Kidney tubule cell (primary cell): Measurements from ENCODE around the gene GMDS.

Experiments
- DNase-seq: peaks from one replicate; pipeline ENCODE4 v3.0.0-alpha.2; 2018; ENCODE audit warnings: low spot score

The GMDS gene

GRCh38 chr6:2178125-2178524 lies 67.3 kb downstream of the GMDS start:
- no peak for DNase-seq

- DNase-seq, result no peak
These were observed 69.6 kb downstream of the GMDS start for GRCh38 chr6:2175825-2176224.

GRCh38 chr6:2173203-2173961 lies 72.0 kb downstream of the GMDS start:
- DNase-seq, result no peak

- no peak for DNase-seq
These were observed 73.7 kb downstream of the GMDS start for GRCh38 chr6:2171728-2172127.

GRCh38 chr6:2168480-2168879 lies 76.9 kb downstream of the GMDS start:
- DNase-seq, result peak; percentile 17

GRCh38 chr6:2166717-2167116 lies 78.7 kb downstream of the GMDS start:
- DNase-seq, result peak; percentile 92

GRCh38 chr6:2165286-2165685 lies 80.1 kb downstream of the GMDS start:
- no peak for DNase-seq

GRCh38 chr6:2164481-2164880 lies 80.9 kb downstream of the GMDS start:
- no peak for DNase-seq

- DNase-seq, result no peak
These were observed 83.3 kb downstream of the GMDS start for GRCh38 chr6:2162079-2162445.

GRCh38 chr6:2158596-2159271 lies 86.7 kb downstream of the GMDS start:
- peak; percentile 54 for DNase-seq

GRCh38 chr6:2157441-2158127 lies 87.8 kb downstream of the GMDS start:
- peak; percentile 40 for DNase-seq

- no peak for DNase-seq
These were observed 90.2 kb downstream of the GMDS start for GRCh38 chr6:2155206-2155605.

- DNase-seq, result no peak
These were observed 95.9 kb downstream of the GMDS start for GRCh38 chr6:2149361-2150006.

GRCh38 chr6:2148748-2149147 lies 96.7 kb downstream of the GMDS start:
- DNase-seq, result no peak

GRCh38 chr6:2147766-2148448 lies 97.5 kb downstream of the GMDS start:
- DNase-seq, result no peak

- DNase-seq, result no peak
These were observed 98.1 kb downstream of the GMDS start for GRCh38 chr6:2147261-2147660.

- no peak for DNase-seq
These were observed 101.2 kb downstream of the GMDS start for GRCh38 chr6:2144210-2144609.

- no peak for DNase-seq
These were observed 103.6 kb downstream of the GMDS start for GRCh38 chr6:2141644-2142290.

GRCh38 chr6:2140438-2141128 lies 104.8 kb downstream of the GMDS start:
- DNase-seq, result no peak

GRCh38 chr6:2135401-2135800 lies 110.0 kb downstream of the GMDS start:
- DNase-seq, result no peak

GRCh38 chr6:2134554-2134953 lies 110.9 kb downstream of the GMDS start:
- no peak for DNase-seq
